Neural progenitor cell (in vitro differentiated cells): Measurements from ENCODE around the gene GDPD2.

Source experiments
- CTCF ChIP-seq: fragments of 200-600 bp; sonication (generic); IDR thresholded peaks from 2 replicates; pipeline ENCODE4 v1.5.1; 2017; ENCODE audit warnings: antibody characterized with exemption, mild to moderate bottlenecking
- EZH2 ChIP-seq: fragments of 200-600 bp; sonication (generic); IDR thresholded peaks from 2 replicates; pipeline ENCODE4 v1.6.1; 2017; ENCODE audit warnings: antibody characterized with exemption, mild to moderate bottlenecking, moderate library complexity

GRCh38 chrX:70439016-70439415 is 15.9 kb downstream of the GDPD2 start:
- TF ChIP-seq EZH2: no peak
- no peak for TF ChIP-seq CTCF
